ENCODE measurements around the gene NT5C3B. TPM values are rescaled to one million over a fixed set of nuclear protein-coding genes. Genes with fewer than 3 reads are reported as not detected.
"Not testable (repeated sequence)": the region's sequence is repeated elsewhere in the genome, so short reads cannot be mapped to it uniquely, and the experiment has no call there.

The NT5C3B gene
- total and polyA plus RNA-seq, 2 donors (not counting 1 experiment from before 2014, with no cell fraction given), result 49.6 to 50.1 TPM

DNA sequence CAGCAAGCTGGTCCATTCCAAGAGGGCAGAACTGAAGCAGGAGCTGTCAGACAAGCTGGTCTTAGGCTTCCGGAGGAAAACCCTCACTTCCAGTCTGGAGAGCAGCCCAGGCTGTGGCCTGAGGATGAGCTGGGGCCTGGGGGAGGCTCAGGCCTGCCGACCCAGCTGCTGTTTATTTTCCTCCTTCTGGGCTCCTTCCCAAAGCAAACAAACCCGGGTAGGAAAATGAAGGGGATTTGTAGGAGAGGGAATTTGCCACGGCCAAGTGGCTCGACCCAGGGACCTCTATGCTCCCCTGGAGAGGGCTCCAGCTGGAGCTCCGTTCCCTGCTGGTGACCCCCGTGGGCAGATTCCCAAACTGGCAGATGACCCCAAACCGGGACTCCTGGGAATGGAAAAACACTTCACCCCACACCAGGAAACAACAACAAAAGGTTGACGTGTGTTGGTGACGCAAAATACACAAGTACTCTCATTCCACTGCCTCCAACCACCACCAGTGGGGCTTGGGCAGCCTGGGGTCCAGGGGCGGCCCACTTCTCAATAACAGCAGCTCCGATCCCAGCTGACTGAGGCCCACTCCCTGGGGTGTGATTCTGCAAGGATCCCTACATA lies 58.4 kb downstream of the NT5C3B start:
- Histone ChIP-seq H3K79me2 (ENCODE audit: control insufficient read depth, insufficient read depth, low read length) (peaks cover 74% of the 10 kb centered on the region), H4K20me1 (ENCODE audit: control insufficient read depth, insufficient read depth, low read length, poor library complexity, severe bottlenecking) (peaks cover 34% of the 10 kb centered on the region), H3K9me3 (ENCODE audit: control extremely low read depth in 1 of 3, control insufficient read depth in 2 of 3, insufficient read depth in 1 of 3, low read length in 2 of 3) (no peaks in the 10 kb centered on the region), H3K4me1 (ENCODE audit: control insufficient read depth in 2 of 2, insufficient read depth in 2 of 2, low read length in 2 of 2) (peaks cover 4 to 62% of the 10 kb centered on the region in 2 donors), H3K9ac (ENCODE audit: low read length) (no peak overlapping the region), H3K4me2 (replicated peaks; ENCODE audit: low read depth, low read length, poor library complexity, severe bottlenecking) (no peak overlapping the region), H3K4me3 (ENCODE audit: control extremely low read depth in 1 of 5, extremely low read depth in 1 of 5, insufficient read depth in 1 of 5, low read depth in 2 of 5, low read length in 4 of 5) (no peak overlapping the region), H2AFZ (ENCODE audit: insufficient read depth, low read depth, low read length, poor library complexity, severe bottlenecking) (no peak overlapping the region), H3K36me3 (replicated peaks in 1 of 2; ENCODE audit: control extremely low read depth in 1 of 2, control insufficient read depth in 1 of 2, extremely low read depth in 1 of 2, insufficient read depth in 2 of 2, low read length in 1 of 2) (peaks cover 0 to 24% of the 10 kb centered on the region in 2 experiments), H3K27ac (ENCODE audit: low read length in 2 of 2) (no peak overlapping the region), H3K27me3 (replicated peaks in 1 of 4; ENCODE audit: control extremely low read depth in 1 of 4, control insufficient read depth in 3 of 4, insufficient read depth in 4 of 4, low read length in 3 of 4) (no peaks in the 10 kb centered on the region)
- no peak for DNase-seq
- ChIA-PET CTCF (interaction anchor here (1.2 to 2.2 kb wide), 2 partner anchors 9 to 24 kb away, joined by 5 to 9 read pairs; partner anchors contain the start of gene JUP), POLR2A (no interaction called here)
- TF ChIP-seq EZH2 (IDR thresholded peaks at IDR 0.05; ENCODE audit: borderline replicate concordance, insufficient read depth, low read depth, low read length, poor library complexity, severe bottlenecking), result no peak
- TF ChIP-seq, protein P1, sequence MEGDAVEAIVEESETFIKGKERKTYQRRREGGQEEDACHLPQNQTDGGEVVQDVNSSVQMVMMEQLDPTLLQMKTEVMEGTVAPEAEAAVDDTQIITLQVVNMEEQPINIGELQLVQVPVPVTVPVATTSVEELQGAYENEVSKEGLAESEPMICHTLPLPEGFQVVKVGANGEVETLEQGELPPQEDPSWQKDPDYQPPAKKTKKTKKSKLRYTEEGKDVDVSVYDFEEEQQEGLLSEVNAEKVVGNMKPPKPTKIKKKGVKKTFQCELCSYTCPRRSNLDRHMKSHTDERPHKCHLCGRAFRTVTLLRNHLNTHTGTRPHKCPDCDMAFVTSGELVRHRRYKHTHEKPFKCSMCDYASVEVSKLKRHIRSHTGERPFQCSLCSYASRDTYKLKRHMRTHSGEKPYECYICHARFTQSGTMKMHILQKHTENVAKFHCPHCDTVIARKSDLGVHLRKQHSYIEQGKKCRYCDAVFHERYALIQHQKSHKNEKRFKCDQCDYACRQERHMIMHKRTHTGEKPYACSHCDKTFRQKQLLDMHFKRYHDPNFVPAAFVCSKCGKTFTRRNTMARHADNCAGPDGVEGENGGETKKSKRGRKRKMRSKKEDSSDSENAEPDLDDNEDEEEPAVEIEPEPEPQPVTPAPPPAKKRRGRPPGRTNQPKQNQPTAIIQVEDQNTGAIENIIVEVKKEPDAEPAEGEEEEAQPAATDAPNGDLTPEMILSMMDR (IDR thresholded peaks at IDR 0.05), result no peak
- no peak for ATAC-seq (ENCODE audit: low read depth)
- Mint-ChIP-seq H3K4me1 (peaks cover 21% of the 10 kb centered on the region), H3K4me3 (no peak overlapping the region), H3K27me3 (no peaks in the 10 kb centered on the region), H3K27ac (no peak overlapping the region), H3K9me3 (ENCODE audit: insufficient read depth) (no peaks in the 10 kb centered on the region)
- WGBS (ENCODE audit: insufficient coverage), result 61% methylated on average over 9 of the region's 12 CpGs
- intact Hi-C loops (cut with micrococcal nuclease), result no loop called here

DNA sequence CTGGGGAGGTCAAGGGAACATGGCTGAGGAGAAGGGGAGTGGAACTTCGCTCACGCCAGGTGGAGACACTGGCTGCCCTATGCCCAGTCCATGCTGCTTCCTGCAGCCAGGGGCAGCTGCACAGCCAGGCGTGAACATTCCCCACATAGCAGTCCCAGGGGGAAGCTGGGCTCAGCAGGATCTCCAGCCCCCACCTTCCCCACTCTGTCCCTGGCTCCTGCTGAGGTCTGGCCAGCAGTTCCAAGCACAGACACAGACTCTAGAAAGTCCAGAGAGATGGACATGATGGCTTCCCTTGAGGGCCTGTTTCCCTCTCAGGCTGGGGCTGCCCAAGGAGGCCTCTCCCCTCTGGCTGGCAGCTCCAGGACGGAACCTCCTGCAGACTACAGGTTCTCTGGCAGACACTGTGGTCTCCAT lies 58.9 kb downstream of the NT5C3B start:
- ATAC-seq (ENCODE audit: low read depth) (no peak), DNase-seq (no peak)
- H3K4me1 ChIP-seq (ENCODE audit: control insufficient read depth in 2 of 2, insufficient read depth in 2 of 2, low read length in 2 of 2), result peaks cover 0 to 62% of the 10 kb centered on the region in 2 donors
- Mint-ChIP-seq H3K9me3 (ENCODE audit: insufficient read depth) (no peaks in the 10 kb centered on the region), H3K27ac (no peak overlapping the region), H3K27me3 (no peaks in the 10 kb centered on the region), H3K4me3 (no peak overlapping the region), H3K4me1 (peaks cover 21% of the 10 kb centered on the region)
- no peak overlapping the region for H3K4me2 ChIP-seq (replicated peaks; ENCODE audit: low read depth, low read length, poor library complexity, severe bottlenecking)
- ChIA-PET POLR2A (no interaction called here), CTCF (interaction anchor here (1.2 to 2.2 kb wide), 2 partner anchors 9 to 24 kb away, joined by 5 to 9 read pairs; partner anchors contain the start of gene JUP)
- H3K27ac ChIP-seq (ENCODE audit: low read length in 2 of 2), result no peak overlapping the region
- no peaks in the 10 kb centered on the region for H3K27me3 ChIP-seq (replicated peaks in 1 of 4; ENCODE audit: control extremely low read depth in 1 of 4, control insufficient read depth in 3 of 4, insufficient read depth in 4 of 4, low read length in 3 of 4)
- TF ChIP-seq, protein P1 (IDR thresholded peaks at IDR 0.05), result no peak
- no peak for TF ChIP-seq EZH2 (IDR thresholded peaks at IDR 0.05; ENCODE audit: borderline replicate concordance, insufficient read depth, low read depth, low read length, poor library complexity, severe bottlenecking)
- peaks cover 39% of the 10 kb centered on the region for H4K20me1 ChIP-seq (ENCODE audit: control insufficient read depth, insufficient read depth, low read length, poor library complexity, severe bottlenecking)
- peaks cover 0 to 29% of the 10 kb centered on the region in 2 experiments for H3K36me3 ChIP-seq (replicated peaks in 1 of 2; ENCODE audit: control extremely low read depth in 1 of 2, control insufficient read depth in 1 of 2, extremely low read depth in 1 of 2, insufficient read depth in 2 of 2, low read length in 1 of 2)
- H3K9ac ChIP-seq (ENCODE audit: low read length), result no peak overlapping the region
- intact Hi-C loops (cut with micrococcal nuclease), result no loop called here
- H3K4me3 ChIP-seq (ENCODE audit: control extremely low read depth in 1 of 5, extremely low read depth in 1 of 5, insufficient read depth in 1 of 5, low read depth in 2 of 5, low read length in 4 of 5), result no peak overlapping the region
- peaks cover 74% of the 10 kb centered on the region for H3K79me2 ChIP-seq (ENCODE audit: control insufficient read depth, insufficient read depth, low read length)
- 78% methylated on average over 4 of the region's 4 CpGs for WGBS (ENCODE audit: insufficient coverage)
- no peak overlapping the region for H2AFZ ChIP-seq (ENCODE audit: insufficient read depth, low read depth, low read length, poor library complexity, severe bottlenecking)
- no peaks in the 10 kb centered on the region for H3K9me3 ChIP-seq (ENCODE audit: control extremely low read depth in 1 of 3, control insufficient read depth in 2 of 3, insufficient read depth in 1 of 3, low read length in 2 of 3)

DNA sequence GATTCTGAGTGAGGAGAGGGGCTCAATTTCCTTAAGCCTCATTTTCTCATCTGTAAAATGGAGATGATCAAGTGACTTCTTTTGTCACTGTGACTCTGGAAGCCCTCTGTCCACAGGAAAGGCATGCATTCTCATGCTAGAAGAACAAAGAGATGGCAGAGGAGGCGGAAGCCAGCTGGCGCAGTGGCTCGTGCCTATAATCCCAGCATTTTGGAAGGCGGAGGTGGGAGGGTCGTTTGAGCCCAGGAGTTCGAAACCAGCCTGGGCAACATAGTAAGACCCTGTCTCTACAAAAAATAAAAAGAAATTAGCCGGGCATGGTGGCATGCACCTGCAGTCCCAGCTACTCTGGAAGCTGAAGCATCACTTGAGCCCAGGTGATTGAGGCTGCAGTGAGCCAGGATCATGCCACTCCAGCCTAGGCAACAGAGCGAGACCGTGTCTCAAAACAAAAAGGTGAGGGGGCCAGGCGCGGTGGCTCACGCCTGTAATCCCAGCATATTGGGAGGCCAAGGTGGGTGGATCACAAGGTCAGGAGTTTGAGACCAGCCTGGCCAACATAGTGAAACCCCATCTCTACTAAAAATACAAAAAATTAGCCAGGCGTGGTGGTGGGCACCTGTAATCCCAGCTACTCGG lies 59.7 kb downstream of the NT5C3B start:
- peaks cover 7 to 62% of the 10 kb centered on the region in 2 donors for H3K4me1 ChIP-seq (ENCODE audit: control insufficient read depth in 2 of 2, insufficient read depth in 2 of 2, low read length in 2 of 2)
- H3K9me3 ChIP-seq (ENCODE audit: control extremely low read depth in 1 of 3, control insufficient read depth in 2 of 3, insufficient read depth in 1 of 3, low read length in 2 of 3); H3K4me3 Mint-ChIP-seq; intact Hi-C loops (cut with micrococcal nuclease); H2AFZ ChIP-seq (ENCODE audit: insufficient read depth, low read depth, low read length, poor library complexity, severe bottlenecking); POLR2A ChIA-PET; H3K27ac ChIP-seq (ENCODE audit: low read length in 2 of 2); ATAC-seq (ENCODE audit: low read depth); H3K9ac ChIP-seq (ENCODE audit: low read length); H3K27me3 Mint-ChIP-seq; DNase-seq; H3K27ac Mint-ChIP-seq; H3K27me3 ChIP-seq (replicated peaks in 1 of 4; ENCODE audit: control extremely low read depth in 1 of 4, control insufficient read depth in 3 of 4, insufficient read depth in 4 of 4, low read length in 3 of 4); H3K9me3 Mint-ChIP-seq (ENCODE audit: insufficient read depth); H3K4me3 ChIP-seq (ENCODE audit: control extremely low read depth in 1 of 5, extremely low read depth in 1 of 5, insufficient read depth in 1 of 5, low read depth in 2 of 5, low read length in 4 of 5); H3K4me2 ChIP-seq (replicated peaks; ENCODE audit: low read depth, low read length, poor library complexity, severe bottlenecking): not testable (repeated sequence)
- peaks cover 42% of the 10 kb centered on the region for H4K20me1 ChIP-seq (ENCODE audit: control insufficient read depth, insufficient read depth, low read length, poor library complexity, severe bottlenecking)
- peaks cover 74% of the 10 kb centered on the region for H3K79me2 ChIP-seq (ENCODE audit: control insufficient read depth, insufficient read depth, low read length)
- peaks cover 0 to 36% of the 10 kb centered on the region in 2 experiments for H3K36me3 ChIP-seq (replicated peaks in 1 of 2; ENCODE audit: control extremely low read depth in 1 of 2, control insufficient read depth in 1 of 2, extremely low read depth in 1 of 2, insufficient read depth in 2 of 2, low read length in 1 of 2)
- CTCF ChIA-PET, result interaction anchor here (1.2 to 2.2 kb wide), 2 partner anchors 10 to 25 kb away, joined by 5 to 9 read pairs; partner anchors contain the start of gene JUP
- WGBS (ENCODE audit: insufficient coverage), result 94% methylated on average over 5 of the region's 14 CpGs
- H3K4me1 Mint-ChIP-seq, result peaks cover 21% of the 10 kb centered on the region
